DOHH2 (cell line): ENCODE results near the gene CLPTM1L.

ENCODE experiments used
- CTCF ChIP-seq: fragments of 200-600 bp; sonication (generic); IDR thresholded peaks from one replicate; pipeline ENCODE4 v1.5.1; 2014; ENCODE audit warnings: antibody characterized with exemption, mild to moderate bottlenecking, low read depth, low read length; ENCODE audit not compliant: poor library complexity, severe bottlenecking
- EZH2phosphoT487 ChIP-seq: fragments of 200-600 bp; sonication (generic); IDR thresholded peaks from 2 replicates; pipeline ENCODE4 v1.6.1; 2017; ENCODE audit warnings: borderline replicate concordance, mild to moderate bottlenecking, antibody characterized with exemption, low read length, moderate library complexity, mixed read lengths

GRCh38 chr5:1345876-1346626 lies 1.2 kb upstream of the CLPTM1L start:
- TF ChIP-seq CTCF (no peak), EZH2phosphoT487 (no peak)
